Thoracic aorta (tissue), 2 donors: ENCODE results near the gene UPF1. TPM values are rescaled to one million over a fixed set of nuclear protein-coding genes. Genes with fewer than 3 reads are reported as not detected.
"Not testable (repeated sequence)": the region's sequence is repeated elsewhere in the genome, so short reads cannot be mapped to it uniquely, and the experiment has no call there.

Experiments
- ATAC-seq: fragments of 150-250 bp; one replicate; pipeline ENCODE4 v1.8.0; 2017; ENCODE audit warnings: low read depth; ENCODE audit not compliant: insufficient number of reproducible peaks, low FRiP score
- DNase-seq: peaks from one replicate; pipeline ENCODE4 v3.0.0-alpha.2; 2020; ENCODE audit warnings: low spot score
- H3K27ac ChIP-seq, 2 donors: fragments of 200-600 bp; sonication (generic); 1 replicate in 1 of 2; 2 replicates in 1 of 2; pipeline ENCODE4 v1.5.1; 2016; ENCODE audit warnings: mild to moderate bottlenecking in 2 of 2, moderate library complexity in 2 of 2
- H3K27me3 ChIP-seq: fragments of 200-600 bp; sonication (generic); replicated peaks from 2 replicates; pipeline ENCODE4 v1.6.0; 2016; ENCODE audit warnings: mild to moderate bottlenecking; ENCODE audit not compliant: insufficient read depth
- H3K36me3 ChIP-seq: fragments of 200-600 bp; sonication (generic); one replicate; pipeline ENCODE4 v1.5.1; 2016
- H3K4me1 ChIP-seq, 2 donors: fragments of 200-600 bp; sonication (generic); 1 replicate in 1 of 2; 2 replicates in 1 of 2; pipeline versions ENCODE4 v1.5.1 to v1.6.0; 2016; ENCODE audit warnings: low read depth in 2 of 2, mild to moderate bottlenecking in 1 of 2; ENCODE audit not compliant: control insufficient read depth in 1 of 2
- H3K4me3 ChIP-seq: fragments of 200-600 bp; sonication (generic); 2 replicates; pipeline ENCODE4 v1.5.1; 2016; ENCODE audit warnings: mild to moderate bottlenecking
- H3K9me3 ChIP-seq: fragments of 200-600 bp; sonication (generic); 2 replicates; pipeline ENCODE4 v1.5.1; 2016
- total RNA-seq, 2 donors: library from RNA; depleted of rRNA; stranded (reverse); fragments of >200 nt; gene quantifications; one replicate each; pipeline versions ENCODE4 v1.1.0 to v1.2.3, GENCODE V29; 2016
- TF ChIP-seq, protein P1 (sequence below): fragments of 200-600 bp; sonication (generic); IDR thresholded peaks from one replicate; pipeline ENCODE4 v1.5.1; 2019; ENCODE audit warnings: antibody characterized with exemption

UPF1 gene
- total RNA-seq, 2 donors from 2014 or later: 56.5 to 95.2 TPM

DNA sequence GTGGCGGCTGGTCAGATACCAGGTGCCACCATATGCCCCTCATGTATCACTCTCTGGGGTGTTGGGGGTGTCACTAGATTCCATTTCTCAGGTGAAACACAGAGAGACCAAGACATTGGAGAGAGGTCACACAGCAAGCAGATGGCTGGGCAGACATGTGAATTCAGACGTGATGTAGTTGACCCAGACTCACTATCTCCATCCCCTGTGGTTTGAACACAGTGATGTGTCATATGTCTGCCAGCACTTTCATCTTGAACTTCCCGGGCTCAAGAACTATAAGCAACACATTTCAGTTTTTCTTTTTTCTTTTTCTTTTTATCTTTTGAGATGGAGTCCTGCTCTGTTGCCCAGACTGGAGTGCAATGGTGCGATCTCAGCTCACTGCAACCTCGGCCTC, 16.1 kb upstream of the UPF1 start:
- H3K9me3 ChIP-seq: no peaks in the 10 kb centered on the region
- H3K27me3 ChIP-seq: no peaks in the 10 kb centered on the region
- H3K27ac ChIP-seq: no peak overlapping the region
- peaks cover 2 to 13% of the 10 kb centered on the region in 2 donors for H3K4me1 ChIP-seq
- ATAC-seq (no peak), DNase-seq (no peak)
- TF ChIP-seq, protein P1, sequence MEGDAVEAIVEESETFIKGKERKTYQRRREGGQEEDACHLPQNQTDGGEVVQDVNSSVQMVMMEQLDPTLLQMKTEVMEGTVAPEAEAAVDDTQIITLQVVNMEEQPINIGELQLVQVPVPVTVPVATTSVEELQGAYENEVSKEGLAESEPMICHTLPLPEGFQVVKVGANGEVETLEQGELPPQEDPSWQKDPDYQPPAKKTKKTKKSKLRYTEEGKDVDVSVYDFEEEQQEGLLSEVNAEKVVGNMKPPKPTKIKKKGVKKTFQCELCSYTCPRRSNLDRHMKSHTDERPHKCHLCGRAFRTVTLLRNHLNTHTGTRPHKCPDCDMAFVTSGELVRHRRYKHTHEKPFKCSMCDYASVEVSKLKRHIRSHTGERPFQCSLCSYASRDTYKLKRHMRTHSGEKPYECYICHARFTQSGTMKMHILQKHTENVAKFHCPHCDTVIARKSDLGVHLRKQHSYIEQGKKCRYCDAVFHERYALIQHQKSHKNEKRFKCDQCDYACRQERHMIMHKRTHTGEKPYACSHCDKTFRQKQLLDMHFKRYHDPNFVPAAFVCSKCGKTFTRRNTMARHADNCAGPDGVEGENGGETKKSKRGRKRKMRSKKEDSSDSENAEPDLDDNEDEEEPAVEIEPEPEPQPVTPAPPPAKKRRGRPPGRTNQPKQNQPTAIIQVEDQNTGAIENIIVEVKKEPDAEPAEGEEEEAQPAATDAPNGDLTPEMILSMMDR: no peak
- H3K4me3 ChIP-seq: no peak overlapping the region
- H3K36me3 ChIP-seq: no peaks in the 10 kb centered on the region

DNA sequence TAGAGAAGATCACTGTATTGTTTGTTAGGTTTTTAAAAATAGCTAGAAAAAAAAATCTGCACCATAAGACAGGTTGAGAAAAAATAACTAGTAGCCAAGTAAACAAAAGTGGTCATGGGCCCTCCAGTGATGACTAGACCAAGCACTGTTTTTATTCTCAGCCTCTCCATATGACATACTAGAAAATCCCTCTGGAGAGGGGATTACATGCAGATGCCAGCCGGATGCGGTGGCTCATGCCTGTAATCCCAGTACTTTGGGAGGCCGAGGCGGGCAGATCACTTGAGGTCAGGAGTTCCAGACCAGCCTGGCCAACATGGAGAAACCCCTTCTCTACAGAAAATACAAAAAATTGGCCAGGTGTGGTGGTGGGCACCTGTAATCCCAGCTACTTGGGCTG, 15.1 kb upstream of the UPF1 start:
- not testable (repeated sequence) for H3K9me3 ChIP-seq, DNase-seq, ATAC-seq, H3K36me3 ChIP-seq, H3K4me3 ChIP-seq, H3K27ac ChIP-seq, H3K27me3 ChIP-seq
- H3K4me1 ChIP-seq: peaks cover 2 to 13% of the 10 kb centered on the region in 2 donors

DNA sequence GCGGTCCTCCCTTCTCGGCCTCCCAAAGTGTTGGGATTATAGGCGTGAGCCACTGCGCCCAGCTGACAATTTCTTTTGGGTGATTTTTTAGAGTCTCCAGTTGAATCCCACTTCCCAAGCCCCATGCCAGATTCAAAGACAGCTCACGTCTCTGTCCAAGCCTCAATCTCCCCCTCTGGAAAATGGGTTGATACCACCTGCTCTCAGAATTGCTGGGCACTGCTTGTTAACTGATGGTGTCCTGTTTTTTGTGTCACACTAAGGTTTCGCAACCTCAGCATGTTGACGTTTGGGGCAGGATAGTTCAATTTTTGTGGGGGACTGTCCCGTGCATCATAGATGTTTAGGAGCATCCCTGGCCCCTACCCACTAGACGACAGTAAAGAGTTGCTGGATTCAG, 14.2 kb upstream of the UPF1 start:
- Histone ChIP-seq H3K4me3 (no peak overlapping the region), H3K27me3 (no peaks in the 10 kb centered on the region), H3K9me3 (no peaks in the 10 kb centered on the region), H3K36me3 (no peaks in the 10 kb centered on the region), H3K27ac (no peak overlapping the region), H3K4me1 (peaks cover 2 to 13% of the 10 kb centered on the region in 2 donors)
- ATAC-seq (no peak), DNase-seq (no peak)
- TF ChIP-seq, protein P1: no peak

DNA sequence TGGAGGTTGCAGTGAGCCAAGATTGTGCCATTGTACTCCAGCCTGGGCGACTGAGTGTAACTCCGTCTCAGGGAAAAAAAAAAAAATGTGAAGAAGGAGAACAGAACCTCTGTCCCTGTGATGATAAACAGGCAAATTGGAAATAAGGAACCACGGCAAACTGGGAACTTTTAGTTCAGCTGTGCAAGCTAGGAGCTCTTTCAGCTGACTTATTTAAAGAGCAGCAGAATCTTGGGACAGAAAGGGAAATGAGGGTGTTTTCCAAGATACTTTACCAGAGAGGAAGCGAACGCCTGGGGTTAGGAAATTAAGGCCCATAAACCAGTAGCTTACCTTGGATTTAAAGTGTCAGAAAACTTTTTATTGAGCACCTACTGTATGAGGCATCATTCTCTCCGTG, 3.0 kb upstream of the UPF1 start:
- peaks cover 8 to 10% of the 10 kb centered on the region in 2 donors for H3K4me1 ChIP-seq
- no peak overlapping the region for H3K4me3 ChIP-seq
- DNase-seq (no peak), ATAC-seq (no peak)
- H3K9me3 ChIP-seq: peaks cover 6% of the 10 kb centered on the region
- H3K27ac ChIP-seq: no peak overlapping the region
- no peaks in the 10 kb centered on the region for H3K36me3 ChIP-seq
- H3K27me3 ChIP-seq: no peaks in the 10 kb centered on the region
- TF ChIP-seq, protein P1: no peak

DNA sequence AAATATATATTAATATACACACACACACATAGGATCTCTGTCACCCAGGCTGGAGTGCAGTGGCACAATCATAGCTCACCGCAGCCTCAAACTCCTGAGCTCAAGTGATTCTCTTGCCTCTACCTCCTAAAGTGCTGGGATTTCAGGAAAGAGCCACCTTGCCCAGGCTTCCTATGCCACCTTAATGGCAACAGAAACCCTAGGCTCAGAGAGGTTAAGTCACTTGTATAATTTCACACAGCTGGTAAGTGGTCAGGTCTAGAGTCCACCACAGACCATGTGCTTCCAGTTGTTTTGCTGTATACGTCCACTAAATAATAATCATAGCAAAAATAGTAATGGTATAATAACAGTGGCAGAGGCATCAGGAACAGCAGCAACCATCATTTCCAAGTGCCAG, 1.3 kb upstream of the UPF1 start:
- Histone ChIP-seq H3K9me3 (peaks cover 6% of the 10 kb centered on the region), H3K27ac (no peak overlapping the region), H3K27me3 (no peaks in the 10 kb centered on the region), H3K4me3 (no peak overlapping the region), H3K36me3 (no peaks in the 10 kb centered on the region), H3K4me1 (peaks cover 16 to 27% of the 10 kb centered on the region in 2 donors)
- DNase-seq (no peak), ATAC-seq (no peak)
- TF ChIP-seq, protein P1: no peak
